NCI-H2196 (cell line): ENCODE results near the gene STARD3.
"Not testable (repeated sequence)": the region's sequence is repeated elsewhere in the genome, so short reads cannot be mapped to it uniquely, and the experiment has no call there.

Experiments used
- DNase-seq: peaks from one replicate; lab custom pipeline; 2025; ENCODE audit not compliant: unreplicated experiment; lab: John Stamatoyannopoulos, UW

Gene STARD3

GRCh38 chr17:39706921-39707337 is 70.0 kb downstream of the STARD3 start:
- no peak for DNase-seq

DNA sequence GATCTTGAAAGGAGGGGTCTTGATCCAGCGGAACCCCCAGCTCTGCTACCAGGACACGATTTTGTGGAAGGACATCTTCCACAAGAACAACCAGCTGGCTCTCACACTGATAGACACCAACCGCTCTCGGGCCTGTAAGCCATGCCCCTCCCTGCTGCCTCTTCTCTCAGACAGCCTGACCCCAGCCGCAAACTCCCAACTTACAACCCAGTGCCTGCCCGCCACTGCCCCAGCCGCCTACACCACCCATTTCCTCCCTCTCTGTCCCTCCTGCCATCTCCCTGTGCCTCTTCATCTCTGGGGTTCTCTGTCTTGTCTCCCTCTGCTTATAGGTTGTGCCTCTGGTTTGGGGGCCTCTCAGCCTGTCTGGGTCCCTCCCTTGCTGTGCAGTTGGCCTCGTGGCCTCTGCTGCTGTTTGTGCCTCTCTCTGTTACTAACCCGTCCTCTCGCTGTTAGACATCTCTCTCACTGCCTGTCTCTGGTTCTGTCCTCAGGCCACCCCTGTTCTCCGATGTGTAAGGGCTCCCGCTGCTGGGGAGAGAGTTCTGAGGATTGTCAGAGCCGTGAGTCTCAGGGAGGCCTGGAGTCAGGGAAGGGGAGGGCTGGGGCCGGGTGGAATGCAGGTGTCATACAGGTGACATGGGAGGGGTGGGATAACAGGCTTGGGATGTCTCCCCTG is 72.5 kb downstream of the STARD3 start:
- DNase-seq = no peak

DNA sequence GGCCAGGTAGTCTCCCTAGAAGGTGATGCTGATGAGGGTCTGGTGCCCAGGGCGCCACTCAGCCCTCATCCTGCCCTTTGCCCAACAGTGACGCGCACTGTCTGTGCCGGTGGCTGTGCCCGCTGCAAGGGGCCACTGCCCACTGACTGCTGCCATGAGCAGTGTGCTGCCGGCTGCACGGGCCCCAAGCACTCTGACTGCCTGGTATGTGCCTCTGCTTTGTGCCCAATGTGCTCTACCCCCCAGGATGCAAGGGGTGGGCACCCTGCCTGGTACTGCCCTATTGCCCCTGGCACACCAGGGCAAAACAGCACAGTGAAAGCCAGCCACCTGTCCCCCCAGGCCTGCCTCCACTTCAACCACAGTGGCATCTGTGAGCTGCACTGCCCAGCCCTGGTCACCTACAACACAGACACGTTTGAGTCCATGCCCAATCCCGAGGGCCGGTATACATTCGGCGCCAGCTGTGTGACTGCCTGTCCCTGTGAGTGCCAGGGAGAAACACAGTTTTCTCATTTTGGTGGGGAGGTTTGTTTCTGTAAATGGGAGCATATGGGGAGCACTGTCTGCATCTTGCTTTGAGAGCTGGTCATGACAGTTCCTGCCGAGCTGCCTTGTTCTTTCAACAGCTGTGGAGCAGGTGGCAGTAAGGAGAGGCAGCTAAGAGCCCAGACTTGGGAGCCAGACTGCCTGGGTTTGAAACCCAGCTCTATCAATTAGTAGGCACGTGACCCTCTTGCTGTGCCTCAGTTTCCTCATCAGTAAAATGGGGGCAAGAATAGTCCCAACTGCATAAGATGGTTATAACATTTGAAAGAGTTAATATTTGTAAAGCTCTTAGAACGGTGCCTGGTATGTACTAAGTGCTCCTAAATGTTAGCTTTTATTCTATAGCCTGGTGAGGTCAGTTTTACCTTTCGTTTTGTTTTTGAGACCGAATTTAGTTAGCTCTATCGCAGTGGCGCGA is 73.3 kb downstream of the STARD3 start:
- no peak for DNase-seq

DNA sequence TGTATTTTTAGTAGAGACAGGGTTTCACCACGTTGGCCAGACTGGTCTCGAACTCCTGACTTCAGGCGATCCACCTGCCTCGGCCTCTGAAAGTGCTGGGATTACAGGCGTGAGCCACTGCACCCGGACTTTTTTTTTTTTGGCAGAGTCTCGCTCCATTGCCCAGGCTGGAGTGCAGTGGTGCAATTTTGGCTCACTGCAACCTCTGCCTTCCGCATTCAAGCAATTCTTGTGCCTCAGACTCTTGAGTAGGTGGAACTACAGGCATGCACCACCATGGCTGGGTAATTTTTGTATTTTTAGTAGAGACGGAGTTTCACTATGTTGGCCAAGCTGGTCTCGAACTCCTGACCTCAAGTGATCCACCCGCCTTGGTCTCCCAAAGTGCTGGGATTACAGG is 74.1 kb downstream of the STARD3 start:
- DNase-seq = not testable (repeated sequence)

- no peak for DNase-seq
These were observed 74.9 kb downstream of the STARD3 start for GRCh38 chr17:39711851-39712250.
